Fibroblast of lung (primary cell): Measurements from ENCODE around the gene ASIC3. TPM values are rescaled to one million over a fixed set of nuclear protein-coding genes. Genes with fewer than 3 reads are reported as not detected.

Experiments
- DNase-seq, 2 donors: peaks; one replicate each; pipeline versions ENCODE4 v3.0.0 to v3.0.0-alpha.2; 2010; ENCODE audit warnings: low read depth in 2 of 2
- H2AFZ ChIP-seq: 2 replicates; pipeline ENCODE4 v1.5.1; 2012; ENCODE audit warnings: low read length, control low read depth, inconsistent platforms
- H3K27ac ChIP-seq: 2 replicates; pipeline ENCODE4 v1.5.1; 2011; ENCODE audit warnings: low read length, control low read depth; ENCODE audit not compliant: insufficient read depth
- H3K27me3 ChIP-seq: 2 replicates; pipeline ENCODE4 v1.5.1; 2011; ENCODE audit warnings: mild to moderate bottlenecking, low read length; ENCODE audit not compliant: control insufficient read depth, insufficient read depth
- H3K36me3 ChIP-seq: 2 replicates; pipeline ENCODE4 v1.5.1; 2011; ENCODE audit warnings: low read length; ENCODE audit not compliant: control insufficient read depth, insufficient read depth
- H3K4me1 ChIP-seq: 2 replicates; pipeline ENCODE4 v1.5.1; 2011; ENCODE audit warnings: low read length; ENCODE audit not compliant: control insufficient read depth, insufficient read depth; ENCODE audit errors: extremely low read depth
- H3K4me2 ChIP-seq: 2 replicates; pipeline ENCODE4 v1.5.1; 2011; ENCODE audit warnings: low read length, control low read depth; ENCODE audit not compliant: insufficient read depth; ENCODE audit errors: extremely low read depth
- H3K4me3 ChIP-seq, 4 experiments: fragments of 200-600 bp in 1 of 4; sonication (generic) in 1 of 4; replicated peaks in 1 of 4; 2 replicates each; pipeline ENCODE4 v1.5.1; 2011 to 2016; ENCODE audit warnings: low read length in 4 of 4, low read depth in 3 of 4, mild to moderate bottlenecking in 3 of 4, control low read depth in 2 of 4, inconsistent platforms in 1 of 4, mixed read lengths in 1 of 4; ENCODE audit not compliant: insufficient read depth in 1 of 4; ENCODE audit errors: control extremely low read depth in 1 of 4
- H3K79me2 ChIP-seq: 2 replicates; pipeline ENCODE4 v1.5.1; 2012; ENCODE audit warnings: mild to moderate bottlenecking, low read length, inconsistent platforms; ENCODE audit not compliant: control insufficient read depth, insufficient read depth
- H3K9ac ChIP-seq: 2 replicates; pipeline ENCODE4 v1.5.1; 2011; ENCODE audit warnings: mild to moderate bottlenecking, low read length, control low read depth; ENCODE audit not compliant: insufficient read depth
- H3K9me3 ChIP-seq: 2 replicates; pipeline ENCODE4 v1.5.1; 2012; ENCODE audit warnings: low read depth, low read length; ENCODE audit not compliant: control insufficient read depth, insufficient read depth
- H4K20me1 ChIP-seq: 2 replicates; pipeline ENCODE4 v1.5.1; 2011; ENCODE audit warnings: low read length; ENCODE audit not compliant: control insufficient read depth, insufficient read depth; ENCODE audit errors: extremely low read depth
- EZH2 ChIP-seq: IDR thresholded peaks from 2 replicates; pipeline ENCODE4 v1.5.1; 2012; ENCODE audit warnings: low read length, control low read depth, mild to moderate bottlenecking; ENCODE audit errors: missing control alignments
- polyA plus RNA-seq, 2 donors: library from polyadenylated mRNA; depleted of rRNA in 1 of 2; stranded (reverse) in 1 of 2; unstranded in 1 of 2; fragments of >200 nt; gene quantifications; 2 replicates each; pipeline ENCODE4 v1.2.1, GENCODE V29; 2011 to 2012; ENCODE audit warnings: missing spikeins in 1 of 2
- total RNA-seq: library from RNA; depleted of rRNA; stranded (reverse); fragments of >200 nt; gene quantifications from 2 replicates; pipeline ENCODE4 v1.2.1, GENCODE V29; 2014
- TF ChIP-seq, protein P1 (sequence below), 2 donors: IDR thresholded peaks in 1 of 2; conservative IDR thresholded peaks in 1 of 2; 1 replicate in 1 of 2; 2 replicates in 1 of 2; pipeline ENCODE4 v1.5.1; 2011 to 2012; ENCODE audit warnings: low read length in 2 of 2, control low read depth in 1 of 2, inconsistent platforms in 1 of 2, low read depth in 1 of 2, mild to moderate bottlenecking in 1 of 2

ASIC3 gene
- total and polyA plus RNA-seq, 2 donors (not counting 1 experiment from before 2014, with no cell fraction given): 0.07 to 0.17 TPM

- Histone ChIP-seq H3K9me3 (no peaks in the 10 kb centered on the region), H3K4me2 (no peak overlapping the region), H2AFZ (no peak overlapping the region), H3K36me3 (peaks cover 17% of the 10 kb centered on the region), H3K4me1 (peaks cover 20% of the 10 kb centered on the region), H3K9ac (no peak overlapping the region), H3K27me3 (no peaks in the 10 kb centered on the region), H3K4me3 (no peak overlapping the region), H3K27ac (no peak overlapping the region), H3K79me2 (no peaks in the 10 kb centered on the region), H4K20me1 (no peaks in the 10 kb centered on the region)
- TF ChIP-seq EZH2: no peak
- TF ChIP-seq, protein P1, sequence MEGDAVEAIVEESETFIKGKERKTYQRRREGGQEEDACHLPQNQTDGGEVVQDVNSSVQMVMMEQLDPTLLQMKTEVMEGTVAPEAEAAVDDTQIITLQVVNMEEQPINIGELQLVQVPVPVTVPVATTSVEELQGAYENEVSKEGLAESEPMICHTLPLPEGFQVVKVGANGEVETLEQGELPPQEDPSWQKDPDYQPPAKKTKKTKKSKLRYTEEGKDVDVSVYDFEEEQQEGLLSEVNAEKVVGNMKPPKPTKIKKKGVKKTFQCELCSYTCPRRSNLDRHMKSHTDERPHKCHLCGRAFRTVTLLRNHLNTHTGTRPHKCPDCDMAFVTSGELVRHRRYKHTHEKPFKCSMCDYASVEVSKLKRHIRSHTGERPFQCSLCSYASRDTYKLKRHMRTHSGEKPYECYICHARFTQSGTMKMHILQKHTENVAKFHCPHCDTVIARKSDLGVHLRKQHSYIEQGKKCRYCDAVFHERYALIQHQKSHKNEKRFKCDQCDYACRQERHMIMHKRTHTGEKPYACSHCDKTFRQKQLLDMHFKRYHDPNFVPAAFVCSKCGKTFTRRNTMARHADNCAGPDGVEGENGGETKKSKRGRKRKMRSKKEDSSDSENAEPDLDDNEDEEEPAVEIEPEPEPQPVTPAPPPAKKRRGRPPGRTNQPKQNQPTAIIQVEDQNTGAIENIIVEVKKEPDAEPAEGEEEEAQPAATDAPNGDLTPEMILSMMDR (conservative IDR thresholded peaks at IDR 0.05 in 1 of 2, IDR thresholded peaks at IDR 0.05 in 1 of 2; ENCODE audit: low read depth in 1 of 2, low read length in 2 of 2): no peak
- DNase-seq: no peak
These were observed 13.2 kb upstream of the ASIC3 start for GRCh38 chr7:151035026-151035717.

- H3K4me1 ChIP-seq: peaks cover 20% of the 10 kb centered on the region
These were observed 12.4 kb upstream of the ASIC3 start for GRCh38 chr7:151035902-151036301.

GRCh38 chr7:151038951-151039849 lies 9.1 kb upstream of the ASIC3 start:
- Histone ChIP-seq H3K4me2 (peak overlapping the region; percentile 27), H2AFZ (no peak overlapping the region), H3K4me3 (no peak overlapping the region), H3K27me3 (no peaks in the 10 kb centered on the region), H4K20me1 (no peaks in the 10 kb centered on the region), H3K4me1 (peaks cover 20% of the 10 kb centered on the region), H3K36me3 (peaks cover 19% of the 10 kb centered on the region), H3K9ac (peak overlapping the region; percentile 38), H3K79me2 (no peaks in the 10 kb centered on the region), H3K9me3 (no peaks in the 10 kb centered on the region), H3K27ac (peak overlapping the region; percentile 77)
- TF ChIP-seq EZH2: no peak
- TF ChIP-seq, protein P1 (conservative IDR thresholded peaks at IDR 0.05 in 1 of 2, IDR thresholded peaks at IDR 0.05 in 1 of 2; ENCODE audit: low read depth in 1 of 2, low read length in 2 of 2): no peak
- peak; percentile 83 to 96 for DNase-seq

More at GRCh38 chr7:151035902-151036301, 12.4 kb upstream of the ASIC3 start:
- peaks cover 17% of the 10 kb centered on the region for H3K36me3 ChIP-seq
- H4K20me1 ChIP-seq: no peaks in the 10 kb centered on the region
- no peak for TF ChIP-seq EZH2
- TF ChIP-seq, protein P1 (conservative IDR thresholded peaks at IDR 0.05 in 1 of 2, IDR thresholded peaks at IDR 0.05 in 1 of 2; ENCODE audit: low read depth in 1 of 2, low read length in 2 of 2): no peak
- no peak for DNase-seq
- H3K4me3 ChIP-seq: no peak overlapping the region
- no peaks in the 10 kb centered on the region for H3K27me3 ChIP-seq
- no peak overlapping the region for H3K27ac ChIP-seq
- H3K79me2 ChIP-seq: no peaks in the 10 kb centered on the region
- H3K9ac ChIP-seq: no peak overlapping the region
- no peak overlapping the region for H2AFZ ChIP-seq
- H3K9me3 ChIP-seq: no peaks in the 10 kb centered on the region
- no peak overlapping the region for H3K4me2 ChIP-seq
